Measurements from ENCODE around the gene ASCL2.

ASCL2 gene

GRCh38 chr11:2306452-2306823, 36.0 kb upstream of the ASCL2 start:
- Histone ChIP-seq H3K9ac (ENCODE audit: low read length) (no peak overlapping the region), H3K4me3 (ENCODE audit: low read length) (no peak overlapping the region)

DNA sequence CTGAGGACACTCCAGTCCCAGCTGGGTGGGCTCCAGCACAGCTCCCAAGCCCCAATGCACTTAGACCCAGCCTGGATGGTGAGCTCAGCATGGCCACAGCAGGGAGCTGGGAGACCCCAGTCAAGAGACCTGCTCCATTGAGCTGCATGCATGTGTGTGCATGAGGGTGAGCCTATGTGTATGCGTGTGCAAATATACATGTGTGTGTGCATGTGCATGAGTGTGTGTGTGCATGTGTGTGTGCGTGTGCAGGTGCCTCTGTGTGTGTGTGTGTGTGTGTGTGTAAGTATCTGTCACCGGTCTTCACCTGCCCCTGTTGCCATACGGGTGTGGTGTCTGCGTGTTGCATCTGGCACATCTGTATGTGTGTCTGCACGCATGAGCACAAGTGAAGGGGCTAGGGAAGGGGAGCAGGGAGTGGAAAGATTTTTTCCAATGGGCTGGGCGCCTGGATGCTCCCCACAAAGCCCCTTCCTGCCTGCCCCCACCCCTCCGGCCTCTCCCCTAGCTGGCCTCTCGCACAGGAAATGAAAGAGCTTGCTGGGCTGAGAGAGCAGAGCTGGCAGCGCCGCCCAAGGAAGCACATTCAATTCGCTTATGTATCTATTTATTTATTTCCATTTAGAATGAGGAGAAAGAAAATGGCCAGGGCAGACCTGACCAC, 35.5 kb upstream of the ASCL2 start:
- Histone ChIP-seq H3K9ac (ENCODE audit: low read length) (no peak overlapping the region), H3K27me3 (ENCODE audit: control insufficient read depth, insufficient read depth, low read length) (no peaks in the 10 kb centered on the region)

More at GRCh38 chr11:2306452-2306823, 36.0 kb upstream of the ASCL2 start:
- H3K27ac ChIP-seq (ENCODE audit: low read length), result no peak overlapping the region
- no peaks in the 10 kb centered on the region for H3K27me3 ChIP-seq (ENCODE audit: control insufficient read depth, insufficient read depth, low read length)
- no peaks in the 10 kb centered on the region for H3K9me3 ChIP-seq (ENCODE audit: control insufficient read depth, low read depth, low read length)
- no peaks in the 10 kb centered on the region for H3K4me1 ChIP-seq (ENCODE audit: control insufficient read depth, low read depth, low read length)
- H3K36me3 ChIP-seq (ENCODE audit: control insufficient read depth, low read depth, low read length), result no peaks in the 10 kb centered on the region

GRCh38 chr11:2305140-2305778, 34.9 kb upstream of the ASCL2 start:
- no peaks in the 10 kb centered on the region for H3K27me3 ChIP-seq (ENCODE audit: control insufficient read depth, insufficient read depth, low read length)
- H3K9ac ChIP-seq (ENCODE audit: low read length), result no peak overlapping the region
- no peak overlapping the region for H3K4me3 ChIP-seq (ENCODE audit: low read length)
- no peaks in the 10 kb centered on the region for H3K4me1 ChIP-seq (ENCODE audit: control insufficient read depth, low read depth, low read length)
- no peak overlapping the region for H3K27ac ChIP-seq (ENCODE audit: low read length)
- H3K9me3 ChIP-seq (ENCODE audit: control insufficient read depth, low read depth, low read length), result no peaks in the 10 kb centered on the region
- H3K36me3 ChIP-seq (ENCODE audit: control insufficient read depth, low read depth, low read length), result no peaks in the 10 kb centered on the region

More for the DNA sequence above, 35.5 kb upstream of the ASCL2 start:
- H3K4me3 ChIP-seq (ENCODE audit: low read length), result no peak overlapping the region
- H3K27ac ChIP-seq (ENCODE audit: low read length), result no peak overlapping the region
- no peaks in the 10 kb centered on the region for H3K4me1 ChIP-seq (ENCODE audit: control insufficient read depth, low read depth, low read length)
- no peaks in the 10 kb centered on the region for H3K9me3 ChIP-seq (ENCODE audit: control insufficient read depth, low read depth, low read length)
- no peaks in the 10 kb centered on the region for H3K36me3 ChIP-seq (ENCODE audit: control insufficient read depth, low read depth, low read length)

DNA sequence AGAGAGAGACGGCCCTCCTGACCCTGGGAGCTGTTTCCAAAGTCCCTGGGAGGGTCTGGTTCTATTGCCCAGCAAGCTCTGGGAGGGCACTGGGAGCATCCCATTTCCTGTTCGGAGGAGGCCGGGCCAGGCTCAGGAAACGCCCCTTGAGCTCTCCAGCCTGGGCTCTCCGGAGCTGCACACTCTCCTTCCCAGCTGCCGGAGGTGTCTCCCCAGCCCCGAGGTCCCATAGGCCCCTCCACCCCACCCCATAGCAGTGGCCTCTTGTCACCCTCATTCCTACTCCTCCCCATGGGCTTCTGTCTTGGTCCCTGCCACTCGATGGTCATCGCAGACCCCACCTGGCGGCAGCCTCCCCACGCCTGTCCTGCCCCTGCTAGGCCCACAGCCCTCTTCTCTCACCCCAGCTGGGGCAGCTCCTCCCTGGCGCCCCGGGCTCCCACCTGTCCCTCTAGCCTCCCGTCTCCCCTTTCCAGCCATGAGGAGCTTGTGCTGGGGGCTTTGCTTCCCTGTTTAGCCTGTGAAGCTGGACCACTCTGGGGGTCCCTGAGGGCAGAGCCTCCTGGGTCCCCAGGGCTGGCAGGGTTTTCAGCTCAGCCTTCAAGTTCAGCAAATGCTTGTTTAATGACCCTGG, 34.2 kb upstream of the ASCL2 start:
- Histone ChIP-seq H3K27ac (ENCODE audit: low read length) (no peak overlapping the region), H3K27me3 (ENCODE audit: control insufficient read depth, insufficient read depth, low read length) (no peaks in the 10 kb centered on the region), H3K4me3 (ENCODE audit: low read length) (no peak overlapping the region), H3K4me1 (ENCODE audit: control insufficient read depth, low read depth, low read length) (no peaks in the 10 kb centered on the region), H3K36me3 (ENCODE audit: control insufficient read depth, low read depth, low read length) (no peaks in the 10 kb centered on the region), H3K9ac (ENCODE audit: low read length) (no peak overlapping the region), H3K9me3 (ENCODE audit: control insufficient read depth, low read depth, low read length) (no peaks in the 10 kb centered on the region)

- H3K27me3 ChIP-seq (ENCODE audit: control insufficient read depth, insufficient read depth, low read length), result no peaks in the 10 kb centered on the region
- H3K36me3 ChIP-seq (ENCODE audit: control insufficient read depth, low read depth, low read length), result no peaks in the 10 kb centered on the region
- no peak overlapping the region for H3K4me3 ChIP-seq (ENCODE audit: low read length)
- no peaks in the 10 kb centered on the region for H3K4me1 ChIP-seq (ENCODE audit: control insufficient read depth, low read depth, low read length)
- H3K9ac ChIP-seq (ENCODE audit: low read length), result no peak overlapping the region
- no peaks in the 10 kb centered on the region for H3K9me3 ChIP-seq (ENCODE audit: control insufficient read depth, low read depth, low read length)
- no peak overlapping the region for H3K27ac ChIP-seq (ENCODE audit: low read length)
These were observed 33.5 kb upstream of the ASCL2 start for GRCh38 chr11:2303627-2304505.

DNA sequence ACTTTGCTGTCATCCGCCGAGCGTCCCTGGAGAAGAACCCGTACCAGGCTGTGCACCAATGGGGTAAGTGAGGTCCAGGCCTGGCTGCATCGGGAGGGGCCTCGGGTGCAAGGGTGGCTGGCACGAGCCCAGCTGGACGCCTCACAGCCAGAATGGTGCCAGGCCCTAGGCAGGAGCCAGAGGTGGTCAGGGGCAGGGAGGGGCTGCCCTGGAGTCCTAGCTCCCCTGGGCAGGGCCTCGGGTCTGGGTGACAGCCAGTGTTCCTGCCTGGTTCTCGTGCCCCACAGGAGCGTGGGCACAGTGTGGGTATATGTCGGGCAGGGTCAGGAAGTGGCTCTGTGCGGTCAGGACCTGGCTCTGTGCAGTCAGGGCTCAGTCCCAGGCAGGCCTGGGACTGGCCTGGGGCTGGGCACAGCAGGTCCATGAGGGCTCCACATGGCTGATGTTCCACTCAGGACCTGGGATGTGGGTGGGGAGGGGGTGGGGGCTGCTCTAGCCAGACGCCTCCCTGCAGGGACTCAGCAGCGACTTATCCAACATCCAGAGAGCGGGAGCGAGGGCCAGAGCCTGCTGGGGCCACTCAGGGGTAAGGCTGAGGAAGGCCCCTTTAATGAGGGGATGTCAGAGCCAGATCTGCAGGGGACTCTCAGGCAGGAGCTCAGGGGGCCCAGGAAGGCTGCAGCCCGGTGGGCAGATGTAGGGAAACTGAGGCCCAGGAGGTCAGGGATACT, 32.7 kb upstream of the ASCL2 start:
- Histone ChIP-seq H3K36me3 (ENCODE audit: control insufficient read depth, low read depth, low read length) (no peaks in the 10 kb centered on the region), H3K9me3 (ENCODE audit: control insufficient read depth, low read depth, low read length) (no peaks in the 10 kb centered on the region), H3K27me3 (ENCODE audit: control insufficient read depth, insufficient read depth, low read length) (no peaks in the 10 kb centered on the region), H3K4me1 (ENCODE audit: control insufficient read depth, low read depth, low read length) (no peaks in the 10 kb centered on the region), H3K4me3 (ENCODE audit: low read length) (no peak overlapping the region), H3K9ac (ENCODE audit: low read length) (no peak overlapping the region), H3K27ac (ENCODE audit: low read length) (no peak overlapping the region)

- Histone ChIP-seq H3K36me3 (ENCODE audit: control insufficient read depth, low read depth, low read length) (no peaks in the 10 kb centered on the region), H3K27ac (ENCODE audit: low read length) (no peak overlapping the region), H3K4me1 (ENCODE audit: control insufficient read depth, low read depth, low read length) (no peaks in the 10 kb centered on the region), H3K9ac (ENCODE audit: low read length) (no peak overlapping the region), H3K4me3 (ENCODE audit: low read length) (no peak overlapping the region), H3K9me3 (ENCODE audit: control insufficient read depth, low read depth, low read length) (no peaks in the 10 kb centered on the region), H3K27me3 (ENCODE audit: control insufficient read depth, insufficient read depth, low read length) (no peaks in the 10 kb centered on the region)
These were observed 32.0 kb upstream of the ASCL2 start for GRCh38 chr11:2302306-2302895.

DNA sequence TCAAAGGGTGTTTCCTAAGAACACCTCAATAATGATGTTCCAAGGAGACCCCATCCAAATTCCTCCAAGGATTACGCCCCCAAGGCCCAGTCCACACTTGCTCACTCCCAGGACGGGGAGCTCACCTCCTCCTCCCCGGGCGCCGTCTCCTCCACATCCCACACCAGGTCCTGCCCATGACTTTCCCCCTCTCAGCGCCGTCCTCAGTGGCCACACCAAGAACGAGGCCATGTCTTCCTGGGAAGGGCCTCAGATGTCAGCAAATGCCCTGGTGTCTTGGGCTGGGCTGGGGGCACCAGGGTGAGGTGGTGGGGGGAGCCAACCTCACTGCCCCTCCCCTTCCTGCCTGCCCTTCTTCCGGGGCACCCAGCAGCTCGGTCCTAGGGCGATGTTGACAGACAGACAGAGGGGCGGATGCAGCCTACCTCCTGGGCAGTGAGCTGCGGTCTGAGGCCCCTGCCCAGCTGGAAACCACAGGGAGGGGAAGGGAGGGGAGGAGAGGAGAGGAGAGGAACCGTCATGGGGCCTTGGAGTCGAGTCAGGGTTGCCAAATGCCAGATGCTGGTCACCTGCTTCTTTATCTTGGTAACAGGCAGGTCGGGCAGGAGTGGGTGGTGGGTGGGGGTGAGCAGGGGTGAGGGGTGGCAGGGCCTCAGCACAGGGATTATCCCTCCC, 31.4 kb upstream of the ASCL2 start, which contains the start of the genes C11orf21 and TSPAN32:
Gene C11orf21, minus strand, starts transcription at position 288 of the 675 bp plus-strand sequence. Its CDS starts 110 bp downstream, at position 178.
Gene TSPAN32, plus strand, starts transcription at position 383 of the 675 bp plus-strand sequence. Its CDS starts 137 bp downstream, at position 520.
- Histone ChIP-seq H3K27ac (ENCODE audit: low read length) (no peak within 1 kb of the TSS), H3K9ac (ENCODE audit: low read length) (no peak within 1 kb of the TSS), H3K27me3 (ENCODE audit: control insufficient read depth, insufficient read depth, low read length) (no peaks in the 10 kb centered on the region), H3K9me3 (ENCODE audit: control insufficient read depth, low read depth, low read length) (no peaks in the 10 kb centered on the region), H3K4me3 (ENCODE audit: low read length) (no peak within 1 kb of the TSS), H3K4me1 (ENCODE audit: control insufficient read depth, low read depth, low read length) (no peaks in the 10 kb centered on the region), H3K36me3 (ENCODE audit: control insufficient read depth, low read depth, low read length) (no peaks in the 10 kb centered on the region)

DNA sequence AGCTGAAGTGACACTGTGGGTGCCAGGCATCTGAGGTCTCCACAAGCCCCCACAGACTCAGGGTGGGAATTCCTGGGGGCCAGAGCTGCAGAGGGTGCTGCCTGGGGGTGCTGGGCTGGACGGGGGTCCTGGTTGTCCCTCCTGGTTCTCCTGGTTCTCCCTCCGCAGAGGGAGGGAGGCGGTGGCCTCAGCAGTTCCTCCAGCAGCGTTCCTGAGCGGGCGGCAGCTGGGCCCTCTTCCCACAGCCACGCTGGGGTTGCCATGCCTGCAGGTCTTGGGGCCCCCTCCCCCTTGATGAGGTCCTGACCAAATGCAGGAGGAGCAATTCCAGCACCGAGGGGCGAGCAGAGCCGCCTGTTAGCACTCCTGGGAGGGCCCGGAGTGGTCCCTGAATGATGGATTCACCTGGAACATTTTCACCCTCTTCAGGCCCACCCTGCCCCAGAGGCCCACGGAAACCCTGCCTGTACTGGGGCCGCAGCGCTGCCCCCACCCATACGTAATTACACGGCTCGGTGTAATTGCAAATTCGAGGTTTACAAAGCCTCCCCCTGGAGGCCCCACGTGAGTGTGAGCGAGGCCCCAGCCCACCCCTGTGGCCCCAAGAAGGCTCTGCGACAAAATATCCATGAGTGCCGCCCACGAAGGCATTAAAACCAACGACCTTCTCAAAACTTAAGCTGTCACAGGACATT, 30.7 kb upstream of the ASCL2 start:
- Histone ChIP-seq H3K9me3 (ENCODE audit: control insufficient read depth, low read depth, low read length) (no peaks in the 10 kb centered on the region), H3K27me3 (ENCODE audit: control insufficient read depth, insufficient read depth, low read length) (no peaks in the 10 kb centered on the region), H3K4me3 (ENCODE audit: low read length) (no peak overlapping the region), H3K4me1 (ENCODE audit: control insufficient read depth, low read depth, low read length) (no peaks in the 10 kb centered on the region), H3K36me3 (ENCODE audit: control insufficient read depth, low read depth, low read length) (no peaks in the 10 kb centered on the region), H3K27ac (ENCODE audit: low read length) (no peak overlapping the region), H3K9ac (ENCODE audit: low read length) (no peak overlapping the region)
